HAP-1 (cell line): ENCODE results near the gene STXBP4.

Experiments
- DNase-seq, 2 experiments: peaks; one replicate each; pipeline ENCODE4 v3.0.0-alpha.2; 2016 to 2020; ENCODE audit warnings: low spot score in 2 of 2
- H3K27me3 ChIP-seq: fragments of 250-450 bp; sonication (Bioruptor Pico); 2 replicates; pipeline ENCODE4 v1.5.1; 2020; ENCODE audit warnings: low read depth, mild to moderate bottlenecking, moderate library complexity
- H3K36me3 ChIP-seq: fragments of 250-450 bp; sonication (Bioruptor Pico); replicated peaks from 2 replicates; pipeline ENCODE4 v1.5.1; 2020; ENCODE audit warnings: mild to moderate bottlenecking
- H3K4me1 ChIP-seq: fragments of 250-450 bp; sonication (Bioruptor Pico); 2 replicates; pipeline ENCODE4 v1.5.1; 2020; ENCODE audit warnings: mild to moderate bottlenecking
- H3K4me3 ChIP-seq: fragments of 250-450 bp; sonication (Bioruptor Pico); 2 replicates; pipeline ENCODE4 v1.5.1; 2020; ENCODE audit warnings: mild to moderate bottlenecking, moderate library complexity
- H3K9me3 ChIP-seq: fragments of 250-450 bp; sonication (Bioruptor Pico); 2 replicates; pipeline ENCODE4 v1.5.1; 2020; ENCODE audit warnings: mild to moderate bottlenecking, moderate library complexity
- in situ Hi-C: fragments of 300-500 bp; cut with MboI; formaldehyde crosslinking; loops from 3 replicates; pipeline ENCODE4 v1.14.3; 2020; ENCODE audit warnings: low sequenced_read_pairs, inconsistent platforms, mixed read lengths

STXBP4 gene

GRCh38 chr17:55037828-55038227 is 69.3 kb downstream of the STXBP4 start:
- Histone ChIP-seq H3K4me1 (no peaks in the 10 kb centered on the region), H3K36me3 (no peaks in the 10 kb centered on the region), H3K4me3 (no peak overlapping the region), H3K27me3 (no peaks in the 10 kb centered on the region), H3K9me3 (no peaks in the 10 kb centered on the region)
- DNase-seq, result no peak
- in situ Hi-C loops, result no loop called here

- H3K4me1 ChIP-seq, result no peaks in the 10 kb centered on the region
- H3K27me3 ChIP-seq, result no peaks in the 10 kb centered on the region
- in situ Hi-C loops, result no loop called here
- H3K36me3 ChIP-seq, result no peaks in the 10 kb centered on the region
- no peak overlapping the region for H3K4me3 ChIP-seq
- no peak for DNase-seq
- H3K9me3 ChIP-seq, result no peaks in the 10 kb centered on the region
These were observed 69.7 kb downstream of the STXBP4 start for GRCh38 chr17:55038291-55038690.

GRCh38 chr17:55040611-55041010 is 72.0 kb downstream of the STXBP4 start:
- no peaks in the 10 kb centered on the region for H3K9me3 ChIP-seq
- H3K4me1 ChIP-seq, result no peaks in the 10 kb centered on the region
- in situ Hi-C loops, result no loop called here
- no peak overlapping the region for H3K4me3 ChIP-seq
- H3K27me3 ChIP-seq, result no peaks in the 10 kb centered on the region
- no peaks in the 10 kb centered on the region for H3K36me3 ChIP-seq
- DNase-seq, result no peak

- in situ Hi-C loops, result no loop called here
- Histone ChIP-seq H3K27me3 (no peaks in the 10 kb centered on the region), H3K9me3 (no peaks in the 10 kb centered on the region), H3K36me3 (no peaks in the 10 kb centered on the region), H3K4me1 (peaks cover 6% of the 10 kb centered on the region; the same call in 1 of the 2 replicates), H3K4me3 (no peak overlapping the region)
- no peak for DNase-seq
These were observed 85.3 kb downstream of the STXBP4 start for GRCh38 chr17:55053855-55054254.

DNA sequence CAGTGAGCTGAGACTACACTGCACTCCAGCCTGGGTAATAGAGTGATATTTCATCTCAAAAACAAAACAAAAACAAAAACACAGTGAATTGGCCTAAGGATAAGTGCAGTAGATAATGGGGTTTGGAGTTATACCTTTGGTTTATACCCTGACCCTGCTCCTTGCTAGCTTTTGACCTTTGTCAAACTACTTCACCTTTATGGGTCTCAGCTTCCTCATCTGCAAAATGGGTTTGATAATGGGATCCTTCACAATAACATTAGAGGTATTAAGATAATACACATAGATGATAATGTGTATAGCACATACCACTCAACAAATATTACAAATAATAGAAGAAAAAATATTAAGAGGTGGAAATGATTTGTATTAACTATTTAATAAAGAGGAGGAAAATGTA is 85.9 kb downstream of the STXBP4 start:
- Histone ChIP-seq H3K4me1 (peaks cover 6% of the 10 kb centered on the region; the same call in 1 of the 2 replicates), H3K9me3 (no peaks in the 10 kb centered on the region), H3K4me3 (no peak overlapping the region), H3K27me3 (no peaks in the 10 kb centered on the region), H3K36me3 (no peaks in the 10 kb centered on the region)
- in situ Hi-C loops, result no loop called here
- DNase-seq, result no peak

- Histone ChIP-seq H3K9me3 (no peaks in the 10 kb centered on the region), H3K4me1 (peaks cover 4% of the 10 kb centered on the region; the same call in 1 of the 2 replicates), H3K36me3 (no peaks in the 10 kb centered on the region), H3K4me3 (no peak overlapping the region), H3K27me3 (no peaks in the 10 kb centered on the region)
- DNase-seq, result no peak
- in situ Hi-C loops, result no loop called here
These were observed 88.0 kb downstream of the STXBP4 start for GRCh38 chr17:55056526-55056925.

DNA sequence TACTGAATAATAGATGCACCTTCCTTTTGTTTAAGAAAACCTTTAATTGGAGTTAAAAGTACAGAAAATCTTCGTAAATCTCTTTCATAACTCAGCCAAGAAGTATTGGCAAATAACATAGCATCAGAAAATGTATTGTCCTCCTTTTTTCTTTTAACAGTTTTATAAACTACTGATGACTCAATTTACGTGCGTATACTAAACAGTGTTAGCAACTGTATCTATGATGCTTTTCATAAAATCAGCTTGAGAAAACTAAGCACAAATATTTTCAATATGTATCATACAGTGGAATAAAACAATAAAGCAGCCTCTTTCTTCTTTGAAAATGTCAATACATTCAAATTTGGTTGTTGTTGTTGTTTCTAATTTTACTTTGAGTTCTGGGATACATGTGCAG is 88.6 kb downstream of the STXBP4 start:
- in situ Hi-C loops, result no loop called here
- Histone ChIP-seq H3K4me1 (no peaks in the 10 kb centered on the region), H3K27me3 (no peaks in the 10 kb centered on the region), H3K9me3 (no peaks in the 10 kb centered on the region), H3K36me3 (no peaks in the 10 kb centered on the region), H3K4me3 (no peak overlapping the region)
- DNase-seq, result no peak

- Histone ChIP-seq H3K27me3 (no peaks in the 10 kb centered on the region), H3K36me3 (no peaks in the 10 kb centered on the region), H3K9me3 (no peaks in the 10 kb centered on the region), H3K4me3 (no peak overlapping the region), H3K4me1 (no peaks in the 10 kb centered on the region)
- no peak for DNase-seq
- in situ Hi-C loops, result no loop called here
These were observed 91.2 kb downstream of the STXBP4 start for GRCh38 chr17:55059724-55060123.

GRCh38 chr17:55062921-55063320 is 94.4 kb downstream of the STXBP4 start:
- H3K36me3 ChIP-seq, result no peaks in the 10 kb centered on the region
- no peak overlapping the region for H3K4me3 ChIP-seq
- H3K27me3 ChIP-seq, result no peaks in the 10 kb centered on the region
- no peak for DNase-seq
- H3K4me1 ChIP-seq, result no peaks in the 10 kb centered on the region
- in situ Hi-C loops, result no loop called here
- no peaks in the 10 kb centered on the region for H3K9me3 ChIP-seq

DNA sequence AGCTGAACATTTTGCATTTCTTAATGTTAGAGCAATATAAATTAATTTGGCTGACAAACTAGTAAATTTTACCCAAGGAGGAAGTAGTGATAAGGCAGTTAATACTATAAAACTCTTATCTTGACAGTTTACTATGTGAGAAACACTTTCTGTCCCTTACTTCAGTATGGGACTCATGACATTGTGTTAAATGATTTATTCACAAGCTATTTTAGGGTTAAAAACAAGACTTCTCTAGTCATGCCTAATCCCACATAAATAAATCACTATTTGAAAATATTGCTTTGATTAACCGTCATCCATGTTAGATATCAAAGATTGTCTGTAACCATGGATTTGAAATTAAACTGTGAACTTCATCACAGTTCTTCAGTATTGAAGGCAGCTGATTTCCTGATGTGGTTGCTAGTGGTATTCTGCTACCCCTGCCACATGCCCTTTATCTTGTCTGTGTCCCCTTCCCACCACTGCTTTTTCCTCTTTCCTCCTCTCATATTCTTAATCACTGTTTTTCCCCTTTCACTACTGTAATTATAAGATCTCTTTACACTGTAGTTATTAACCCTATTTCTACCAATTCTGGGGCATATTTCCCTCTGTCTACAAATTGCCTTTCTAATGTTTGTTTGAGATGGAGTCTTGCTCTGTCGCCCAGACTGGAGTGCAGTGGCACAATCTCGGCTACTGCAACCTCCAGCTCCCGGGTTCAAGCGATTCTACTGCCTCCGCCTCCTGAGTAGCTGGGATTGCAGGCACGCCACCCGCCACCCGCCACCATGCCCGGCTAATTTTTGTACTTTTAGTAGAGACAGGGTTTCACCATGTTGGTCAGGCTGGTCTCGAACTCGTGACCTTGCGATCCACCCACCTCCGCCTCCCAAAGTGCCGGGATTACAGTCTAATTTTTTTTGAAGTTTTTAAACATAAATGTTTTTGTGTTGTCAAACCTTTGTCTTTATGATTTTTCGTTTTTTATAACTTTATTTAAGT is 95.6 kb downstream of the STXBP4 start:
- in situ Hi-C loops, result no loop called here
- Histone ChIP-seq H3K9me3 (no peaks in the 10 kb centered on the region), H3K4me3 (no peak overlapping the region), H3K36me3 (no peaks in the 10 kb centered on the region), H3K27me3 (no peaks in the 10 kb centered on the region), H3K4me1 (no peaks in the 10 kb centered on the region)
- no peak for DNase-seq

DNA sequence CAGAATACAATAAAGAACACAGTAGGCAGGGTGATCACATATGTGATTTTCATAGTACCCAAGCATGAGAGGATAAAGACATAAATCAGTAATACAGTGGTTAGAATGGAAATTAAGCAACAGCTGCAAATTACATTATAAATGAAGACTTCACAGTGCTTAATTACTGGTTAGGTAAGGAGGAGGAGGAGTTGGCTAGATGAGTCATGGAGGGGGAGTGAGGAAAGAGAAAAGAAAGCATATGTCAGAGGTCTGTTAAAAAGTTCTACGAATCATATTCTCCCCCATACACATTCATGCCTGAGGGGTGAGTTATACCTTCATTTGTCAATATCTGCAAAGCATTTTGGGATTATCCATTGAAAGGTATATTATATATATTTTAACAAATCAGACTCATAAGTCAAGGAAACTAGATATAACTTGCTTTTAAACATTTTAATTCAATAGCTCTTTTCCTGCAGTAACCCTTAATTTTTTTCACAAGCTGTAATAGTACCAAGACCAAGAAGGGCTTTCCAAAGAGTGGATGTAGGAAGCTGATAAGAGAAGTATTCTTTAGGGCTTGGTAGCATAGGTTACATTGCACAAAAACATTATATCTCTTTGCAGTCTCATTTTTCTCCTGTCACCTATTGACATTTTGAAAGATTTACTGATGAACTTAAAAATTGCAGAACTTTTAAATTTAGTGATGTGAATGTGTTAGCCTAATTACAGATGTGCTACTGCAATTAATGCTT is 99.3 kb downstream of the STXBP4 start:
- no peaks in the 10 kb centered on the region for H3K27me3 ChIP-seq
- DNase-seq, result no peak

DNA sequence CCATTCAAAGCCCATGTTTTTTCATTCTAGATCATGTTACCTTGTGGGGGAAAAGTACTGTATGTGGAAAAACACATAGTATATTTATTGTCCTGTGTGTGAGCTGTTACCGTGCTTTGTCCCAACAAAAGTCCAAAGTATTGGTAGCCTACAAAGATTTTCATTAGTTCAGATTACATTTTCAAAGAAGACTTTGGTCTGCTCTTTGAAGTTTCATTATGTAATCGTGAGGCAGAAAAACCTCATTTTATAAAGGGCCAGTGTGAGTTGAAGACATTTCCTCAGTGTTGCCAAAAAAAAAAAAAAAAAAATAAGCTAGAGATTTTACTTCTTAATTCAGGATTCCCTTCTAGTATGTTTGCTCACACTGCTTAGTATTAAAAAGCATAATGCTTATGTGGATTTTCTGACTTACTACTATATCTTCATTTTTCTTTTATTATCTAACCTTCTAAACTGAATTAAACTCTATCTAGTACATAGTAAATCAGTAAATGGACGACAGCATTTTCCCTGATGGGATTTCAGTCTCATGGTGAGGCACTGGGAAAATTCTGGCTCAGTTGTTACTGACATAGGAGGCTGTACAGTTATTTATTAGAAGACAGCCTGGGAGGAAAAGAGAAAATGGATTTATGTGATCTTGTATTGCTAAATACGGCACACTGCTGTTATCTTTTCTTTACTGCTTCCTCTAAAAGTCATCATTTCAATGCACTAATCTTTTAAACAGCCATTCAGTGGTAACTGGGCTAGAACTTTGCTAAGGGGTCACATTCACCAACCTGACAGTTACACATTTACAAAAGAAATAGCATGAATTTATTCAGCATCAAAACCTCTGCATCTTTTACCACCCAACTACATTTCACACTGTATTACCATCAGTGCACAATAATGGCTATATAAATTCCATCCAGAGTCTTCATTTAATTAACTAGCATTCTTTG is 100.6 kb downstream of the STXBP4 start:
- in situ Hi-C loops, result no loop called here
- DNase-seq, result no peak
- no peaks in the 10 kb centered on the region for H3K4me1 ChIP-seq
- H3K27me3 ChIP-seq, result no peaks in the 10 kb centered on the region
- H3K4me3 ChIP-seq, result no peak overlapping the region
- H3K9me3 ChIP-seq, result no peaks in the 10 kb centered on the region
- H3K36me3 ChIP-seq, result no peaks in the 10 kb centered on the region

More for the DNA sequence above, 99.3 kb downstream of the STXBP4 start:
- Histone ChIP-seq H3K9me3 (no peaks in the 10 kb centered on the region), H3K4me1 (no peaks in the 10 kb centered on the region), H3K36me3 (no peaks in the 10 kb centered on the region), H3K4me3 (no peak overlapping the region)
- in situ Hi-C loops, result no loop called here

GRCh38 chr17:55069983-55070529 is 101.5 kb downstream of the STXBP4 start:
- Histone ChIP-seq H3K9me3 (no peaks in the 10 kb centered on the region), H3K4me1 (no peaks in the 10 kb centered on the region), H3K36me3 (no peaks in the 10 kb centered on the region), H3K27me3 (no peaks in the 10 kb centered on the region), H3K4me3 (no peak overlapping the region)
- DNase-seq, result no peak
- in situ Hi-C loops, result no loop called here
